Measurements from ENCODE around the gene SERTAD2.

Gene SERTAD2

DNA sequence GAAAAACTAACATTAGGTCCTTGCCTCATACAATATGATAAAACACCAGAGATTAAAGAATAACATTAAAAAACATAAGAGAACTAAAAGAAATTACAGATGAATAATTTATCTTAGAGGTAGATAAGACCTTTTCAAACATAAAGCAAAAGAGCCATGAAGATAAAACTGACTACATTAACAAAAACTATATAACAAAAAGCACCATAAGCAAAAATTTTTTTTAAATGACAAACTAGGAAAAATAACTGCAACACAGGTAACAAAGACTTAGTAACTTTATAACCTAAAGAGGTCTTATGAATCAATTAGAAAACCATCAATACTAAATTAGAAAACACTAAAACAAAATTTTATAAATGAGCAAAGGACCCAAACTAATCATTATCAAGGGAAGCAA is 16.3 kb upstream of the SERTAD2 start:
- no peak for DNase-seq

GRCh38 chr2:64669288-64669687 is 15.6 kb upstream of the SERTAD2 start:
- DNase-seq: no peak

DNA sequence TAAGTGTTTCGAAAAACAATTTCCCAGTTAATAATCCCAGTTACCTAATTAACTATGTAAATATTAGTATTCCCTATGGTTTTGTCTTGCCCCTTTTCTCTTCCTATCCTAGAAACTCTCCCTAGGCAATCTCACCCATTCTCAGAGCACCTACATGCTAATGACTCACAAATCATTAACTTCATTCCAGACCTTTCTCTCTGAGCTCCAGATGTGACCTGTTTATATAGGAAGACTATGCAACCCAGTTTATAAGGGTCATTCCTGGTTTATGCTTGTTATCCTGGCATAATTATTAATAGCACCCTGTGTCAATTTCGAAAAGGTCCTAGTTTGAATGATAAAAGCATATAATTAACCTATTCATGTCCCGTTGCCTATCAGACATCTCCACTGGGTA is 14.8 kb upstream of the SERTAD2 start:
- no peak for DNase-seq

GRCh38 chr2:64667535-64667934 is 13.8 kb upstream of the SERTAD2 start:
- no peak for DNase-seq

GRCh38 chr2:64666810-64667438 is 13.2 kb upstream of the SERTAD2 start:
- no peak for DNase-seq

DNA sequence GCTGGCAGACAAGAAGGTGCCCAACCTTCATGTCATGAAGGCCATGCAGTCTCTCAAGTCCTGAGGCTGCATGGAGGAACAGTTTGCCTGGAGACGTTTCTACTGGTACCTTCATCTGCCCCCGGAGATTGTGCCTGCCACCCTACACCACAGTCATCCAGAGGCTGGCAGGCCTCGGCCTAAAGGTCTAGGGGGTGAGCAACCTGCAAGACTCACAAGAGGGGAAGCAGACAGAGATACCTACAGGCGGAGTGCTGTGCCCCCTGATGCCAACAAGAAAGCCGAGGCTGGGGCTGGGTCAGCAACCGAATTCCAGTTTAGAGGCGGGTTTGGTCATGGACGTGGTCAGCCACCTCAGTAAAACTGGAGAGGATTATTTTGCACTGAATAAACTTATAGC is 12.0 kb upstream of the SERTAD2 start:
- no peak for DNase-seq

DNA sequence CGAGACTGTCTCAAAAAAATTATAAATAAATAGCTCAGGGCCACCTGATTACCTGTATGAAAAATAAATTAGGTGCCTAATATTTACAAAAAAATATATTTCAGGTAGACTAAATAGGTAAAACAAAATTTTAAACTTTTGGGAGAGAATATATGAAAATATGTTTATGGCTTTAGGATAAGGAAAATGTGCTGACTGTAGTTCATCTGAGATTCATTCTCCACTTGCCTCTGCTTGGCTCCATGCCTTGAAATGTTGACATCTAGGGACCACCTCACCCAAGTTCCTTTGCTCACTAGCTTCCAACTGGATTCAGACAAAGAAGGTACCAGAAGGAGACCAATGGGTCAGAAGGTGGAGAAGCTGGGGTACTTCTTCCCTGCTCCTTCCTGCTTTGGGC is 9.7 kb upstream of the SERTAD2 start:
- DNase-seq: no peak

- no peak for DNase-seq
Observed at GRCh38 chr2:64661741-64662169, 8.0 kb upstream of the SERTAD2 start.

- DNase-seq: no peak
Observed at GRCh38 chr2:64659252-64659651, 5.5 kb upstream of the SERTAD2 start.

DNA sequence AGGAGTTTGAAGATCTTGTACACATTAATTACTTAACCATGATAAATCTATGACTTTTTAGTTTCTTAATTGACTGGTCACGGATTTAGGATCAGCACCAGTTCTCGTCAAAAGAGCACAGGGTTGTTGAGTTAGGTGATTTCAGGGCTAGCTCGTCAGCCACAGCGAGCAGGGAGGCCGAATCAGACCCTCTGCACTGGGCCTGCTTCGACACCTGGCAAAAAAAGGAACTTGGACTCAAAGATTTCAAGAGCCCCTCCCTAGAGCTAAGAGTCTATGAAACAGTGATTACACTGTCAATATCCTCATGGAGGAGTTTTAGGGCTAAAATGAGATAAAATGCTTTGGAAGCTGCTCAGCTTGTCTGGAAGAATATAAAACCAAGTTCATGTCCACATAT is 4.6 kb upstream of the SERTAD2 start:
- DNase-seq: no peak

DNA sequence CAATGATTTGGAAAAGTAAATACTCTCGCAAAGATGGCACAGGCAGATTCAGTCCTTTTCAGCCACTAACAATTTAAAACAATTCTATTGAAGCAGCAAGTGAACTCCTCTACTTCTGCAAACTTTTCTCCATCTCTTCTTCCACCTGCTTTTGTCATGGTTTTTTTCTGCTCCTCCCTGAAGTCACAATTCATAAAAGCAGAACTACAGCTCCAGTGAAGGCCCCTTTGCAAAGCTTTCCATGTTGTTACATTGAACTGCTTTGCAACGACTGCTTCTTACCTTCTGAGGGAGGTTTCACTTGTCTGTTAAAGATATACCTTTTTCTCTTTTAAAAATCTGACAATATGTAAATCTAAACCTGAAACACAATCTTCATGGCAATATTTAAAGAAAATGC is 3.7 kb upstream of the SERTAD2 start:
- no peak for DNase-seq

- no peak for DNase-seq
Observed at GRCh38 chr2:64656379-64656778, 2.7 kb upstream of the SERTAD2 start.

DNA sequence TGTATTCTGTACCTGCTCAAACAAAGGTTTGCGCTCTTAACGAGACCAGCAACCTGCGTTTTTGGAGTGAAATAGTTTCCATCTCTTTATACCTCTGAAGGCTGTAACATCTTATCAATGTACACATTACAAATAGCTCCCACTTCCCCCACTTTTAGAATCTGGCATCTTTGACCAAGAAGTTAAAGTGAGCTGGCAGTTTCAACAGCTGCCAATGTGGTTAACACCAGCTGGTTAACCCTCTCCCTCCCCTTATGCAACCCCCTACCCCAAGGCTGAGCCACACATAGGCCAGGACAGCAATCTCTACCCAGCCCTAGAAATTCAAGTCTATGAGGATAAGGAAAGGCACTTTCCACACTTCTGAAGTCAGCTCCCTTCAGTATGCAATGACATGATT is 2.2 kb upstream of the SERTAD2 start:
- no peak for DNase-seq

DNA sequence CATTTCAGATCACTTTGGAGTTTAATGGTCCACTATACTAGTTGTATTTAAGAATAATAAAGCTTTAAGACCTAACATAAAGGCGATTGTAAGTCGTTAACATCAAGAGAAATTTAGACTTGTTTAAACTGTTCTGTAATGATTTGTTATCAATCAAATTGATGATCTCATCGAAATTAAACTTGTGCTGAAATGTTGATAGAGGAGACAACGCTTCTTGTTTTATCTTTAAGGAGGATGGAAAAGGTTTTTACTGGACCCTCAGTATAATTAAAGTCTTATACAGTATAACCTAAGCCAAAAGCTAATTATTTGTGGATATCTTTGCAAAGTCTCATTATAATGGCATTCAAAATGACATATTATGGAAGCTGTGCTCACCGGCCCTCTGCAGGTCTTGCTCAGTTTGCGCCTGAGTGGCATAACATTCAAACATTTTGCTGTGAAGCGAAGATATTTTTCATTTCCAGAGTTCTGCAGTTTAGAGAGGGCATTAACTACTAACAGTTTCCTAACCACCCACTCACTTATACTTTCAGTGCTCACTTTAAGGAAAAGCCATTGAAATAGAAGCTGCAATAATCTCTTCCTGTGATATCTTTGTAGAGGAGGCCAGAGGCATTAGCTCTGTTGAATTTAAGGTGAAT is 1.4 kb upstream of the SERTAD2 start:
- peak; percentile 37 for DNase-seq

DNA sequence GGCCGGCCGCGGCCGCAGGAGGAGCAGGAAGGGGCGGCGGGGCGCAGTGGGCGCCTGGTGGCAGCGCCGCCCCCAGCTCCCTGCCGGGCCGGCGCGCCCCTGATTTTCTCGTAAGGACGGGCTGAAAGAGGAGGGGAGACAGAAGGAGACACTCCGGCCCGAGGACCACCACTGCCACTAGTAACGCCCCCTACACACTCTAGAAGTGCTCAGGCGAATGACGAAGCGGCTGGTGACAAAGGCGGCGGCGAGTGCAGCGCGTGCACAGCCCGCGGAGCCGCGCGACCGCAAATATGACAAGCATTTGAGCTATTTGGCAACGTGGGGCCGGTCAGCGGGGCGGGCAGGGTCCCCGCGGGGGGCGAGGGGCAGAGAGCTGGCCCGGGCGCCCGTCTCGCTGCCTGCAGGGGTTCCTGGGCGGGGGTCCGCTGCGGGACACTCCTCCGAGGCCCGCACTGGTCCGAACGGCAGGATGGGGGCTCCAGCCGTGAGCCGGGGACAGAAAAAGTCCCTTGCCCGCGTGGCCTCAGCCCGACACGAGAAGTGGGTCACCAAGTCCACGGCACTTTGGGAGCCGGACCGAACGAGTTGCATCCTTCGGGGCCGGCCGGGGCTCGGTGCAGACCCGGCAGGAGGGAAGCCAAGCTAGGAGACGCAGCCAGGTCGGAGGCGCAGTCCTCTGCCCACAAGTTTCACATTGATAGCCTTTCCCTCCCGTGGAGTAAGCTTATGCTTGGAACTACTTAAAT is 524 bp upstream of the SERTAD2 start:
- peak; percentile 65 for DNase-seq

DNA sequence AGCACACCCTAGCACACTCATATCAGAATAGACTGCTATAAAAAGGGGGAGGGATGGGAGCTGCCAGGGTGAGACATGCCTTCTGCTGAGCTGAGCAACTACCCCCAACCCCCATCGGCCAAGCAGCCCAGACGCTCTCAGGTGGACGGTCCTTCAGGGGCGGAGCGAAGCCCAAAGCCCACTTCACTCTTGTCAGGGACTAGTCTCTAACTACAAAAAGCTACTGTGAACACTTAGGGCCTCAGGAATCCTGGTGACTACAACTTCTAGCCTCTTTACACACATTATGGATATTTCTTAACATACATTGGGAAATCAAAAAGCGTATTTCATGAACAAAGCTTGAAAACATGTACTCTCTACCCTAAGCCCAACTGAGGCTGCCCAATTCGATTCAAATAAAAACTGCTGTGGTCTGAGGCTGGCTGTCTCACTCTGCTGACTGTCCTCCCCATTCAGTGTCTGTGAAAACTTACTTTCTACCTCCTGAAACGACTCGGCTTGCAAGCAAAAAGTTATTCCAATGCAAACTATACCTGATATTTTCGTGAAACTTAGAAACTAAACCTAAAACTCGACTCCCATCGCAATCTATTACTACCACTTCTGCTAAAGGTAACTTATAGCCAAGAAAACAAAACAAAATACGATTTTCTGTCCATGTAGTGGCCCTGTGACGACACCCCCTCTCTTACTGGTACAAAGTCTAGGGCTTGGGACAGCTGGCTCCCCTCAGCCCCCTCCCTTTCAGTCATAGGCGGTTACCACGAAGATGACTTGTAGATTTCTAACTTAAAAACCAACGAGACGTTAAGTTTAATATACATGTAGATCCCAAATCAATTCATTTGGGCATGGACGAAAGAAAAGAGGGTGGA is 1.2 kb downstream of the SERTAD2 start:
- peak; percentile 33 for DNase-seq

DNA sequence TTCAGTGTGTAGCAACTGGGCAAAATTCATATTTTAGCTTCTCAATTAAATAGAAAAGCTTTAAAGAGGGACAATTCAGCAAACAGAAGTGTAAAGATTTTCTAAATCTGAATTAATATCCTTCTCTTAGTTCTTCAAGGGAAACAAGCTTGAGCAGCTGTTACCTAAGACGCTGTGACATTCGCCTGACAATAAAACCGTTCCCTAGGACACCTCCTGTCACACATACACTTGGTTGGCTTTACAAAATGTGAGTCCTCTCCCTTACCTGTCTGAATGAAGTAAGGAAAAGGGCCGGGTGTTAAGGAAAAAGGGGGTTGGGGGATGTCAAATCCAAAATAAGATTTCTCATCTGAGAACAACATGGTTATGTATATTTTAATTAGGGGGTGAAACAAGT is 2.1 kb downstream of the SERTAD2 start:
- no peak for DNase-seq

DNA sequence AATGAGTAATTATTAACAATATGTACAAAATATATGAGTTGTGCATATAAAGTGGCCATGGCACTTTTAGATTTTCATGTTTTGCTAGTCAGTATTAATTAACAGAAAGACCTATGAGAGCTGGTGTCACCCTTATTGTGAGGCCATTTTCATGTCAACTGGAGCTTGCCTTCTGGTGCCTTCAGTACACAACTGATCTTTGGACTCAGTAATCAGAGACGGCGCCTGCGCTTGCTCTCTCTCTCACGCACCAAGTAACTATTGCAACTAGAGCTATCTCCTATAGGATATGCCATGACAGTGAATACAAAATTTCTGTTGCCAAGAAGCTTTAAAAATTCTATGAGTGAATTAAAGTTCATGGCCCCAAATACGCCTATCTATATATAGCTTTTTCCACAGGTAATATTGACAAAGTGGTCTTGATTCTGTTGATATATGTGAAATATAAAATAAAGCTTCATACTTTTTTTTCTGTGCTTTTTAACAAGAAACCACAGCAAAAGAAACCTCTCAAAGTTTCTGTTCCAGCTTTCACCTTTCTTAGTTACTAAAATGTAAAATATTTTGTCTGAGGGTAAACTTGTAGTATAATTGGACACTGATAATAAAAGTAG is 2.9 kb downstream of the SERTAD2 start:
- DNase-seq: no peak

- no peak for DNase-seq
Observed at GRCh38 chr2:64650296-64650695, 3.4 kb downstream of the SERTAD2 start.

DNA sequence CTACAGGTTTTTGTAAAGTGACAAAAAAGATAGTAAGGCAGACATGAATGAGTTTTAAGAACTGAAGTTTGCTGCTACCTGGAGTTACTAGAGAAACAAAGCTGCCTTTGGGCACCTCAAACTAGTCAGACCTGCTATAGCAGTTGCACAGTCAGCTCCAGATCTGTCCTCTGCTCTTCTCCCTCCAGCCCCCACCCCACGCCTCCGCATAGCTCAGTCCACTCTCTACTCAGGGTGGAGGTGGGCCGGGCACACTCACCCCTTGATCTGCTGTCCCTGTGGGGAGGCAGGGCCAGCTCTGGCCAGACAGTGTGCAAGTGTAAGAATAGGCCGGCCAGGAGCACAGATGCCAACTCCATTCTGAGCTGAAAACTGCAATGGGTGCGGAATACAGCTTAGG is 4.1 kb downstream of the SERTAD2 start:
- no peak for DNase-seq

DNA sequence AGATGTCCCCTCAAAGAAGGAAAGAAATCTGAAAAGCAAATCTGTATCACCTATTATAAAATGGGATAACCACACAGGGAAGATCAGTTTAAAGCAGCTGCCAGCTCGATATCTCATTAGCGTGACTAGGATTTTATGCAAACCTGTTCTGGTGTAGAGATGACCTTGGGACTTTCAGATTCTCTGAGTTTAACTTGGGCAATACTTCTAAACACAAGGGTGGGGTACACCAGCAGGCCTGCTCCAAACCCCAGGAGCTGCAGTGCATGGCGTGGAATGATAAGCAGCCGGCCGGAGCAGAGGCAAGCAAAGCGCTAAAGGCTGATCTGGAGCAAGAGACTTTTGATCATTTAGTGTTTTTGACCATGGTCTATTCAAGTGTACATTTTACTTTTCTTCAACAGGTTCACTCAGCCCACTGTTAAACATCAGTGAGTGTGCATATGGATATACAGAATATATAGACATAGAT is 4.7 kb downstream of the SERTAD2 start:
- no peak for DNase-seq

- peak; percentile 86 for DNase-seq
Observed at GRCh38 chr2:64646007-64646880, 7.5 kb downstream of the SERTAD2 start.
